Measurements from ENCODE around the gene RASAL1.
"Not testable (repeated sequence)": the region's sequence is repeated elsewhere in the genome, so short reads cannot be mapped to it uniquely, and the experiment has no call there.

Gene RASAL1

GRCh38 chr12:113120670-113121370 is 14.7 kb downstream of the RASAL1 start:
- no peak for DNase-seq (ENCODE audit: low spot score)

GRCh38 chr12:113119980-113120669 is 15.4 kb downstream of the RASAL1 start:
- no peak for DNase-seq (ENCODE audit: low spot score)
- no peak for TF ChIP-seq CTCF (IDR thresholded peaks at IDR 0.05; ENCODE audit: extremely low read depth, missing control alignments)

More at GRCh38 chr12:113120670-113121370, 14.7 kb downstream of the RASAL1 start:
- TF ChIP-seq CTCF (IDR thresholded peaks at IDR 0.05; ENCODE audit: extremely low read depth, missing control alignments), result no peak

GRCh38 chr12:113118142-113118541 is 17.4 kb downstream of the RASAL1 start:
- no peak for TF ChIP-seq CTCF (IDR thresholded peaks at IDR 0.05; ENCODE audit: extremely low read depth, missing control alignments)
- no peak for DNase-seq (ENCODE audit: low spot score)

GRCh38 chr12:113117684-113118083 is 17.9 kb downstream of the RASAL1 start:
- not testable (repeated sequence) for DNase-seq (ENCODE audit: low spot score)

GRCh38 chr12:113116875-113117274 is 18.7 kb downstream of the RASAL1 start:
- no peak for TF ChIP-seq CTCF (IDR thresholded peaks at IDR 0.05; ENCODE audit: extremely low read depth, missing control alignments)
- DNase-seq (ENCODE audit: low spot score), result no peak

GRCh38 chr12:113115455-113116126 is 20.0 kb downstream of the RASAL1 start:
- no peak for TF ChIP-seq CTCF (IDR thresholded peaks at IDR 0.05; ENCODE audit: extremely low read depth, missing control alignments)
- no peak for DNase-seq (ENCODE audit: low spot score)

- TF ChIP-seq CTCF (IDR thresholded peaks at IDR 0.05; ENCODE audit: extremely low read depth, missing control alignments), result no peak
- no peak for DNase-seq (ENCODE audit: low spot score)
Observed at GRCh38 chr12:113114447-113115178, 20.9 kb downstream of the RASAL1 start.
